ENCODE data around the gene KRTAP5-1. TPM values are rescaled to one million over a fixed set of nuclear protein-coding genes. Genes with fewer than 3 reads are reported as not detected.

Gene KRTAP5-1
- total RNA-seq, 2 experiments from 2014 or later = not detected

GRCh38 chr11:1557904-1558774, 26.9 kb downstream of the KRTAP5-1 start:
- no peak for DNase-seq (ENCODE audit: low spot score)
- no TSS peak for BruUV-seq (replicated peaks)
- Histone ChIP-seq H3K9me3 (ENCODE audit: low read length) (no peaks in the 10 kb centered on the region), H3K79me2 (ENCODE audit: insufficient read depth, low read depth, low read length) (no peaks in the 10 kb centered on the region), H2AFZ (ENCODE audit: low read length) (no peak overlapping the region), H3K27ac (ENCODE audit: low read depth, low read length, poor library complexity, severe bottlenecking) (no peak overlapping the region), H3K4me3 (ENCODE audit: low read depth, low read length, poor library complexity, severe bottlenecking) (no peak overlapping the region), H4K20me1 (ENCODE audit: insufficient read depth, low read length) (no peaks in the 10 kb centered on the region), H3K4me2 (ENCODE audit: low read length) (no peak overlapping the region), H3K9me2 (ENCODE audit: insufficient read depth, low read length) (no peaks in the 10 kb centered on the region), H3K36me3 (ENCODE audit: insufficient read depth, low read length) (no peaks in the 10 kb centered on the region), H3K4me1 (ENCODE audit: insufficient read depth, low read length, poor library complexity, severe bottlenecking) (no peaks in the 10 kb centered on the region)
- intact Hi-C loops (cut with micrococcal nuclease; ENCODE audit: unreplicated experiment) = no loop called here
- TF ChIP-seq EZH2phosphoT487 (IDR thresholded peaks at IDR 0.05; ENCODE audit: borderline replicate concordance, low read depth, low read length) = no peak
- TF ChIP-seq, protein P1, sequence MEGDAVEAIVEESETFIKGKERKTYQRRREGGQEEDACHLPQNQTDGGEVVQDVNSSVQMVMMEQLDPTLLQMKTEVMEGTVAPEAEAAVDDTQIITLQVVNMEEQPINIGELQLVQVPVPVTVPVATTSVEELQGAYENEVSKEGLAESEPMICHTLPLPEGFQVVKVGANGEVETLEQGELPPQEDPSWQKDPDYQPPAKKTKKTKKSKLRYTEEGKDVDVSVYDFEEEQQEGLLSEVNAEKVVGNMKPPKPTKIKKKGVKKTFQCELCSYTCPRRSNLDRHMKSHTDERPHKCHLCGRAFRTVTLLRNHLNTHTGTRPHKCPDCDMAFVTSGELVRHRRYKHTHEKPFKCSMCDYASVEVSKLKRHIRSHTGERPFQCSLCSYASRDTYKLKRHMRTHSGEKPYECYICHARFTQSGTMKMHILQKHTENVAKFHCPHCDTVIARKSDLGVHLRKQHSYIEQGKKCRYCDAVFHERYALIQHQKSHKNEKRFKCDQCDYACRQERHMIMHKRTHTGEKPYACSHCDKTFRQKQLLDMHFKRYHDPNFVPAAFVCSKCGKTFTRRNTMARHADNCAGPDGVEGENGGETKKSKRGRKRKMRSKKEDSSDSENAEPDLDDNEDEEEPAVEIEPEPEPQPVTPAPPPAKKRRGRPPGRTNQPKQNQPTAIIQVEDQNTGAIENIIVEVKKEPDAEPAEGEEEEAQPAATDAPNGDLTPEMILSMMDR (conservative IDR thresholded peaks at IDR 0.05; ENCODE audit: low read length) = no peak
- ChIA-PET CTCF (ENCODE audit: unreplicated experiment) (no interaction called here), POLR2A (interaction anchor here (0.6 kb wide), 2 partner anchors 20 to 37 kb away, joined by 4 read pairs; no protein-coding TSS in a partner anchor)

DNA sequence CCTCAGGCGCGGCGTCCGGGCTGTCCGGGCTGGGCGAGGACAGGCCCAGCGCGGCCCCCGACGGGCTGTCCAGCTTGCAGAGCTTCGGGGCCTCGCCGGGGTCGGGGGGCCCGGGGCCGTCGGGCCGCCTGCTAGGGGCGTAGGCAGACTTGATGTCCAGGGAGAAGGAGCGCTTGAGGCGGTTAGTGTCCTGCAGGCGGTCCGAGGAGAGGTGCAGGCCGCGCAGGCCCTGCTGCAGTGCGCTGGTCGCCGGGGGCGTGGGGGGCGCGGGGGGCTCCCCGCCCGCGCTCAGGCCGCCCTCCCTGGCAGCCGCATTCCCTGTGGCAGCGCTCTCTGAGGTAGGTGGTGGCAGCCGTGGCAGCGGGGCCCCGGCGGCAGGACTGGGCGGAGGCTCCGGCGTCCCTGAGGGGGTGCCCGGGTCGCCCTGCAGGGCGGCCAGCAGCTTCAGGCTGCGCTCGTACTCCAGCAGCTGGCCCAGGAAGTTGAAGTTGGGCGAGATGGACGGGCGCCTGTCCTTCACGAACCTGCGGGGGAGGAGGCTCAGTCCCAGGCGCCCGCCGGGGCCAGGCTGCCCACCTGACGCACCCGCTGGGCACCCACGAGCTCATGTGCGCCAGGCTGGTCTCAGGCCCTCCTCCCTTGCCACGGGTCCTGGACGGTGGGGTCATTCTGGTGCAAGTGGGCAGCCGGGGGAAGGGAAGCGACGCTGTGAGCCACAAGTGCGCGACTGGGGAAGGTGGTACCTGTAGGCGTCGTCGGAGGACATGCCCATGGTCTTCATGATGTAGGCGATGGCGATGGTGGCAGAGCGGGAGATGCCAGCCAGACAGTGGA, 27.8 kb downstream of the KRTAP5-1 start:
- Histone ChIP-seq H3K27ac (ENCODE audit: low read depth, low read length, poor library complexity, severe bottlenecking) (no peak overlapping the region), H3K4me2 (ENCODE audit: low read length) (no peak overlapping the region), H2AFZ (ENCODE audit: low read length) (no peak overlapping the region), H3K4me1 (ENCODE audit: insufficient read depth, low read length, poor library complexity, severe bottlenecking) (no peaks in the 10 kb centered on the region), H3K9me3 (ENCODE audit: low read length) (no peaks in the 10 kb centered on the region), H3K79me2 (ENCODE audit: insufficient read depth, low read depth, low read length) (no peaks in the 10 kb centered on the region), H4K20me1 (ENCODE audit: insufficient read depth, low read length) (no peaks in the 10 kb centered on the region), H3K36me3 (ENCODE audit: insufficient read depth, low read length) (no peaks in the 10 kb centered on the region), H3K9me2 (ENCODE audit: insufficient read depth, low read length) (no peaks in the 10 kb centered on the region), H3K4me3 (ENCODE audit: low read depth, low read length, poor library complexity, severe bottlenecking) (no peak overlapping the region)
- intact Hi-C loops (cut with micrococcal nuclease; ENCODE audit: unreplicated experiment) = no loop called here
- DNase-seq (ENCODE audit: low spot score) = no peak
- POLR2A ChIA-PET = interaction anchor here (0.6 kb wide), 2 partner anchors 19 to 36 kb away, joined by 4 read pairs; no protein-coding TSS in a partner anchor
- no TSS peak for BruUV-seq (replicated peaks)
- TF ChIP-seq, protein P1 (conservative IDR thresholded peaks at IDR 0.05; ENCODE audit: low read length) = no peak
- TF ChIP-seq EZH2phosphoT487 (IDR thresholded peaks at IDR 0.05; ENCODE audit: borderline replicate concordance, low read depth, low read length) = no peak
- CTCF ChIA-PET (ENCODE audit: unreplicated experiment) = no interaction called here

All from OCI-LY7 (cell line).